Mesothelial cell of epicardium (in vitro differentiated cells): ENCODE results near the gene ZFP30. TPM values are rescaled to one million over a fixed set of nuclear protein-coding genes. Genes with fewer than 3 reads are reported as not detected.

ENCODE experiments used
- DNase-seq, 2 experiments: peaks; one replicate each; pipeline ENCODE4 v3.0.0; 2021; ENCODE audit warnings: low spot score in 2 of 2; ENCODE audit not compliant: unreplicated experiment in 2 of 2
- H3K27ac Mint-ChIP-seq: 2 replicates; pipeline ENCODE4 v1.8.0; 2021; ENCODE audit warnings: mixed read lengths
- H3K27me3 Mint-ChIP-seq: 2 replicates; pipeline ENCODE4 v1.8.0; 2021; ENCODE audit warnings: low read depth, mixed read lengths
- H3K36me3 Mint-ChIP-seq: 2 replicates; pipeline ENCODE4 v1.8.0; 2021; ENCODE audit warnings: mixed read lengths
- H3K4me1 Mint-ChIP-seq: 2 replicates; pipeline ENCODE4 v1.8.0; 2021; ENCODE audit warnings: mixed read lengths
- H3K4me3 Mint-ChIP-seq: 2 replicates; pipeline ENCODE4 v1.8.0; 2021; ENCODE audit warnings: mild to moderate bottlenecking, moderate library complexity, mixed read lengths
- H3K9me3 Mint-ChIP-seq: 2 replicates; pipeline ENCODE4 v1.8.0; 2021; ENCODE audit warnings: mixed read lengths
- CTCF ChIP-seq: fragments of 200-600 bp; sonication (generic); IDR thresholded peaks from one replicate; pipeline ENCODE4 v1.5.0; 2021; ENCODE audit warnings: antibody characterized with exemption; ENCODE audit not compliant: unreplicated experiment
- total RNA-seq: library from RNA; stranded (reverse); gene quantifications from 3 replicates; pipeline ENCODE4 v1.2.1, GENCODE V29; 2021

Gene ZFP30
- total RNA-seq, result 23.4 to 27.7 TPM (median 23.6 TPM) in 3 replicates

- peak within 1 kb of the TSS; percentile 94 for H3K4me3 Mint-ChIP-seq
- TF ChIP-seq CTCF, result no peak
- DNase-seq, result peak; percentile 93 to 94
- peaks cover 13% of the 10 kb centered on the region for H3K36me3 Mint-ChIP-seq
- no peaks in the 10 kb centered on the region for H3K27me3 Mint-ChIP-seq
- H3K9me3 Mint-ChIP-seq, result peaks cover 17% of the 10 kb centered on the region
- peak within 1 kb of the TSS; percentile 92 for H3K27ac Mint-ChIP-seq
- peaks cover 20% of the 10 kb centered on the region for H3K4me1 Mint-ChIP-seq
These were observed at the start of gene ZFP30 for GRCh38 chr19:37655301-37655688. ZFP30 (minus strand) TSS chr19:37655465; CDS start chr19:37647822, 7,643 bp downstream.

GRCh38 chr19:37699057-37699456 is 43.8 kb upstream of the ZFP30 start:
- H3K9me3 Mint-ChIP-seq, result peaks cover 61% of the 10 kb centered on the region
- peaks cover 70% of the 10 kb centered on the region for H3K36me3 Mint-ChIP-seq

GRCh38 chr19:37698216-37698615 is 43.0 kb upstream of the ZFP30 start:
- Mint-ChIP-seq H3K36me3 (peaks cover 65% of the 10 kb centered on the region), H3K4me1 (no peaks in the 10 kb centered on the region), H3K9me3 (peaks cover 61% of the 10 kb centered on the region), H3K27me3 (no peaks in the 10 kb centered on the region), H3K27ac (no peak overlapping the region), H3K4me3 (no peak overlapping the region)
- TF ChIP-seq CTCF, result no peak
- no peak for DNase-seq

More at GRCh38 chr19:37699057-37699456, 43.8 kb upstream of the ZFP30 start:
- no peaks in the 10 kb centered on the region for H3K27me3 Mint-ChIP-seq
- no peak for TF ChIP-seq CTCF
- no peak overlapping the region for H3K4me3 Mint-ChIP-seq
- no peaks in the 10 kb centered on the region for H3K4me1 Mint-ChIP-seq
- no peak overlapping the region for H3K27ac Mint-ChIP-seq
- DNase-seq, result no peak

- no peak for TF ChIP-seq CTCF
- Mint-ChIP-seq H3K4me1 (peaks cover 10% of the 10 kb centered on the region), H3K4me3 (no peak overlapping the region), H3K9me3 (peaks cover 40% of the 10 kb centered on the region), H3K27ac (no peak overlapping the region), H3K36me3 (peaks cover 43% of the 10 kb centered on the region), H3K27me3 (no peaks in the 10 kb centered on the region)
- DNase-seq, result no peak
These were observed 40.1 kb upstream of the ZFP30 start for GRCh38 chr19:37695144-37695899.

GRCh38 chr19:37692956-37693620 is 37.8 kb upstream of the ZFP30 start:
- peak overlapping the region; percentile 42 for H3K4me3 Mint-ChIP-seq
- no peak for DNase-seq
- no peak for TF ChIP-seq CTCF

More at GRCh38 chr19:37692956-37693620, 37.8 kb upstream of the ZFP30 start:
- Mint-ChIP-seq H3K4me1 (peaks cover 10% of the 10 kb centered on the region), H3K9me3 (peaks cover 22% of the 10 kb centered on the region), H3K27me3 (no peaks in the 10 kb centered on the region), H3K27ac (no peak overlapping the region), H3K36me3 (peaks cover 23% of the 10 kb centered on the region)
